ENCODE measurements around the gene DDX39A. TPM values are rescaled to one million over a fixed set of nuclear protein-coding genes. Genes with fewer than 3 reads are reported as not detected.

Gene DDX39A
- polyA plus RNA-seq, 4 donors: 61.9 to 139 (median 125) TPM

Other genes starting within 250 kb of the DDX39A start
- gene ADGRL1, start 213.2 kb downstream of the DDX39A start, polyA plus RNA-seq: 10 to 100 TPM; 11.1 to 22.7 (median 15.7) TPM
- gene ADGRE5, start 37.9 kb downstream of the DDX39A start, polyA plus RNA-seq: 10 to 100 TPM; 13.6 to 61.9 (median 33.6) TPM
- gene PKN1, start 14.0 kb upstream of the DDX39A start, polyA plus RNA-seq: 10 to 100 TPM in 3 of 4 donors, 1 to 10 TPM in 1; 8.9 to 65.3 (median 31.4) TPM
- gene PTGER1, start 56.0 kb upstream of the DDX39A start, polyA plus RNA-seq: under 1 TPM in 2 of 4 donors, not detected in 2; 0.37 to 0.64 TPM
- 10 to 100 TPM; 43.1 to 91.2 (median 65.2) TPM for gene GIPC1, start 76.8 kb upstream of the DDX39A start, polyA plus RNA-seq
- 10 to 100 TPM; 39.4 to 87.7 (median 44.2) TPM for gene DNAJB1, start 99.1 kb upstream of the DDX39A start, polyA plus RNA-seq
- 100 to 1,000 TPM; 147 to 287 (median 200) TPM for gene TECR, start 110.3 kb upstream of the DDX39A start, polyA plus RNA-seq
- gene NDUFB7, start 152.7 kb upstream of the DDX39A start, polyA plus RNA-seq: 100 to 1,000 TPM; 127 to 818 (median 624) TPM
- under 1 TPM in 2 of 4 donors, not detected in 2; 0.24 to 0.55 TPM for gene CLEC17A, start 163.7 kb upstream of the DDX39A start, polyA plus RNA-seq

Measured in small intestine (tissue), 4 donors.